22Rv1 (cell line): ENCODE results near the gene PHF21A.

Experiments used
- ZFX ChIP-seq: fragments of 450-650 bp; IDR thresholded peaks from 2 replicates; pipeline ENCODE4 v1.6.1; 2017; ENCODE audit warnings: antibody characterized with exemption, borderline replicate concordance
- TF ChIP-seq, protein P1 (sequence below): fragments of 450-650 bp; IDR thresholded peaks from 2 replicates; pipeline ENCODE4 v1.5.1; 2017; ENCODE audit warnings: mild to moderate bottlenecking

DNA sequence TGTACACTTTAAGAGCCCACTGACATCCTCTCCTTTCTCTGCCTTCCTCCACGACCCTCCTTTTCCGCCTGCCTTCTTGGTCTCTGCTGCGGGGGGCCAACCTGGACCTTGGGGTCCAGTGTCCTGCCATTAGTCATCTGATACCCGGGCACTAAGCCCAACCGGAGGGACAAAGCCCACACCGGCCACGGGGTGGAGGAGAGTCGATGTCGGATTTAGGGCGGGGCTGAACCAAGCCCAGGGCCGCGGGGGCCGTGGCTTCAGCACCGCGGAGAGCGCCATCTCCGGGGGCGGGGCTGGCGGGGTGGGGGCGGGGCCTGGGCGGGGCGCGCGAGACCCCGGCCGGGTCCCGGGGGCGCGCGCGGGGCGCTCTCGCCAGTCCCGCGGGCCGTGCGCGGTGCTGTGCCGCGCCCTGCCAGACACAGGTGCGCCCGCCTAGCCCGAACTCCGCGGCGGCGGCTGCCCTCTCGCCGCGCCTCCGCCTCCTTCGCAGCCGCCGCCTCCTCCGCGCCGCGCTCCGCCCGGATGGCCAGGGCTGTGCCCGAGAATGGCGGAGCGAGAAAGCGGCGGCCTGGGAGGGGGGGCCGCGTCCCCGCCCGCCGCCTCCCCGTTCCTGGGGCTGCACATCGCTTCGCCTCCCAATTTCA lies 235.9 kb downstream of the PHF21A start, which contains the start of gene MAPK8IP1:
- TF ChIP-seq, protein P1, sequence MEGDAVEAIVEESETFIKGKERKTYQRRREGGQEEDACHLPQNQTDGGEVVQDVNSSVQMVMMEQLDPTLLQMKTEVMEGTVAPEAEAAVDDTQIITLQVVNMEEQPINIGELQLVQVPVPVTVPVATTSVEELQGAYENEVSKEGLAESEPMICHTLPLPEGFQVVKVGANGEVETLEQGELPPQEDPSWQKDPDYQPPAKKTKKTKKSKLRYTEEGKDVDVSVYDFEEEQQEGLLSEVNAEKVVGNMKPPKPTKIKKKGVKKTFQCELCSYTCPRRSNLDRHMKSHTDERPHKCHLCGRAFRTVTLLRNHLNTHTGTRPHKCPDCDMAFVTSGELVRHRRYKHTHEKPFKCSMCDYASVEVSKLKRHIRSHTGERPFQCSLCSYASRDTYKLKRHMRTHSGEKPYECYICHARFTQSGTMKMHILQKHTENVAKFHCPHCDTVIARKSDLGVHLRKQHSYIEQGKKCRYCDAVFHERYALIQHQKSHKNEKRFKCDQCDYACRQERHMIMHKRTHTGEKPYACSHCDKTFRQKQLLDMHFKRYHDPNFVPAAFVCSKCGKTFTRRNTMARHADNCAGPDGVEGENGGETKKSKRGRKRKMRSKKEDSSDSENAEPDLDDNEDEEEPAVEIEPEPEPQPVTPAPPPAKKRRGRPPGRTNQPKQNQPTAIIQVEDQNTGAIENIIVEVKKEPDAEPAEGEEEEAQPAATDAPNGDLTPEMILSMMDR: peak; percentile 13; the same call in 1 of the 2 replicates
- TF ChIP-seq ZFX: no peak
